Heart left ventricle (tissue), 13 donors: ENCODE measurements around the gene TMEM169.

Source experiments
- CTCF ChIP-seq, 12 donors: fragments of 200-600 bp; sonication (generic) in 4 of 12; IDR thresholded peaks; one replicate each; pipeline versions ENCODE4 v1.5.0 to v1.8.0; 2018 to 2022; ENCODE audit warnings: antibody characterized with exemption in 12 of 12, mild to moderate bottlenecking in 5 of 12
- POLR2A ChIP-seq, 2 donors: fragments of 450-650 bp; IDR thresholded peaks; one replicate each; pipeline ENCODE4 v1.6.1; 2017; ENCODE audit warnings: antibody characterized with exemption in 2 of 2, mild to moderate bottlenecking in 2 of 2, moderate library complexity in 2 of 2
- donor health status: ischemic (EF 13 %, LVEDD 7.1; RV severe dilation, severe dysfunction).
- donor health status: DM: no; HTN: yes; CAD: no.
- donor health status: DM: no; HTN: no; CAD: no.
- donor health status: ischemic (EF 25% LVEDD 6.9; RV normal size, moderate dysfunction).
- donor health status: ischemic (EF 25% LVEDD 5.7; RV mildly dilated, moderate dysfunction).
- donor health status: ischemic (EF 35%, LVEDD 5.7; RV mildly dilated, moderate dysfunction).
- donor health status: nonischemic (EF 11% LVEDD 7.7; RV severe dilation, severe dysfunction).
- donor health status: DM: yes; HTN: yes; CAD: no.
- donor health status: PGD.
- donor health status: ischemic (EF 29% LVEDD 5.4; RV normal size, mild dysfunction).
- donor health status: nonischemic (EF 23%, LVEDD 6.1; RV moderate dilation, normal function).

- TF ChIP-seq POLR2A (IDR thresholded peaks at IDR 0.05) = no peak
- TF ChIP-seq CTCF (IDR thresholded peaks at IDR 0.05) = no peak
Observed at GRCh38 chr2:216069028-216069427, 12.7 kb upstream of the TMEM169 start.
